ENCODE measurements around the gene FBXO34.
"Not testable (repeated sequence)": the region's sequence is repeated elsewhere in the genome, so short reads cannot be mapped to it uniquely, and the experiment has no call there.

FBXO34 gene

DNA sequence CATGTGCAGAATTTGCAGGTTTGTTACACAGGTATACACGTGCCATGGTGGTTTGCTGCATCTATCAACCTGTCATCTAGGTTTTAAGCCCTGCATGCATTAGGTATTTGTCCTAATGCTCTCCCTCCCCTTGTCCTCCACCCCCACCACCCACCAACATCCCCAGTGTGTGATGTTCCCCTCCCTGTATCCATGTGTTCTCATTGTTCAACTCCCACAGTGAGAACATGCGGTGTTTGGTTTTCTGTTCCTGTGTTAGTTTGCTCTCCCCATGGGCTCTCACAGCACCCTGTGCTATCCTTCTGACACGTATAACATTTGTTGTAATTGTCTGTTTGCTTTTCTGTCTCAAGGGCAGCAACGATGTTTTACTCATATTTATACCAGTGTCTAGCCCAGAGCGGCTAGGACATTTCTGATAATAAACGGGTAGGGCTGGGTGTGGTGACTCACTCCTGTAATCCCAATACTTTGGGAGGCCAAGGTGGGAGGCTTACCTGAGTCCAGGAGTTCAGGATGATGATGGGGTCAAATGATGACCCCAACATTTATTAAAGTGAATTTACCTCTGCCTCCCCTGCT is 73.5 kb downstream of the FBXO34 start:
- H3K27ac Mint-ChIP-seq (ENCODE audit: low read depth); H3K4me3 Mint-ChIP-seq; DNase-seq (ENCODE audit: low spot score in 2 of 2): not testable (repeated sequence)

DNA sequence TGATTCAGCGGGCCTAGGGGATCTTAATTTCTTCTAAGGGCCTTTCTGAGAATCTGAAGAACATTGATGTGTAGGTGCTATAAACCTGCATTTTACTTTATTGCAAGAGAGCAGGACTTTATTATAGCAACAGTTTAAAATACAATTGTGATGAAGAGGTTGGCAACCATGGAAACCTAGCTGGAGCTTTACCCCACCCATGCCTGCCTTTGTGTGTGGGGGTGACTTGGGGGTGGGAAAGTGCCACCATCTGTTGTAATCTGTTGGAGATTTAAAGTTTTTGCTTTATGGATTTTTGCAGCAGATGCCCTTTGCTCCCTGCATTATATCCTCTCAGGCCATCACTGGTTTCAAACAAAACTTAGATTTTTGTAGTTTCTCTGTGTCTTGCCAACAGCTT is 75.8 kb downstream of the FBXO34 start:
- Mint-ChIP-seq H3K27ac (ENCODE audit: low read depth) (no peak overlapping the region), H3K4me1 (peaks cover 48% of the 10 kb centered on the region), H3K27me3 (no peaks in the 10 kb centered on the region), H3K9me3 (no peaks in the 10 kb centered on the region), H3K36me3 (ENCODE audit: insufficient read depth) (peaks cover 8% of the 10 kb centered on the region), H3K4me3 (no peak overlapping the region)
- ATAC-seq (replicated peaks; ENCODE audit: extremely low read depth, poor library complexity, severe bottlenecking) (no peak), DNase-seq (ENCODE audit: low spot score in 2 of 2) (no peak)

More for the DNA sequence above, 73.5 kb downstream of the FBXO34 start:
- peaks cover 65% of the 10 kb centered on the region for H3K4me1 Mint-ChIP-seq
- not testable (repeated sequence) for H3K36me3 Mint-ChIP-seq (ENCODE audit: insufficient read depth); H3K9me3 Mint-ChIP-seq; ATAC-seq (replicated peaks; ENCODE audit: extremely low read depth, poor library complexity, severe bottlenecking); H3K27me3 Mint-ChIP-seq

DNA sequence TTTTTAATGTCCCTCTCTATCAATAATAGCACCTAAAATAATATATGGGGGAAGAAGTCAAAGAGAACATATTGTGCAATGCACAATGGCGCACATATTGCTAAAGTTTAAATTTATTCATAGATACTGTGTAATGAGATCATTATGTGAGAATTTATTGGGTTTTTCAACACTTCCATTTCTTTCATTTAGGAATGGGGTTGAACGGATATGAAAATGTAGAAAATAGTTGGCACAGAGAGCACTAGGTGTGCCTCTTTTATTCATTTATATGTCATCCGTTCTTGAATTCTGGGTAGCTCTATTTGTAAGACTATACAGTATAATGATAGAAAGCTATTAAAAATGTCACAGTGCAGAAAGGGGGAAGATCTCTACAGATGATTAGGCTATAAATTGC is 76.5 kb downstream of the FBXO34 start:
- Mint-ChIP-seq H3K27me3 (no peaks in the 10 kb centered on the region), H3K27ac (ENCODE audit: low read depth) (no peak overlapping the region), H3K36me3 (ENCODE audit: insufficient read depth) (peaks cover 8% of the 10 kb centered on the region), H3K9me3 (no peaks in the 10 kb centered on the region), H3K4me3 (no peak overlapping the region), H3K4me1 (peaks cover 48% of the 10 kb centered on the region)
- DNase-seq (ENCODE audit: low spot score in 2 of 2) (no peak), ATAC-seq (replicated peaks; ENCODE audit: extremely low read depth, poor library complexity, severe bottlenecking) (no peak)

DNA sequence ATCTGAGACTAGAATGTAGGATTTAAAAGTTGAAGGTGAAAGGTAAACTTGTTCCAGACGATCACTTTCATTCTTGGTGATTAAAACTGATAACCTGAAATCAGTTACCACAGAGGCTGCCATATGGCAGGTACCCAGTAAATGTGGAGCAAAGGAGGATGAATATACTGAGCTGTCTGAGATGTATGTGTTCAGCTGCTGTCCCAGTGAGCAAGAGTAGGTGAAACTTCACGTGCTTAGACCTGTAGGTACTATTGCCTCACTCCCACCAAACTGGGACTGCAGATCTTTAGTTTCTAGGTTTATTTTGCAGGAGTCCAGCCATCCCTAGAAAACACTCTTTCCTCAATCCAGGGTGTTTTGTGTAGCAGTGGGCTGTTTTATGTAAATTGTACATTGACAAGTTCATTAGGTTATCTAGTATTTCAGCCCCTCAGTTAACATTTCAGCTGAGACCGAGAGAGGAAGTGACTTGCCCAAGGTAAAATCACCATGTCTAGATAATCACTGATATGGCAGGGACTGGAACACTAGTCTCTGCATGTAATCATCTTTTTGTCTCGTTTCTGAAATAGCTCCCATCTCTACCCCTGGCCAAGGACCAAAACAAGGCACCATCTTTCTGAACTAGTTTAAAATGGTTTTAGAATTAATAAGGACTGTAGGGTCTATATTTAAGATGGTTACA is 77.7 kb downstream of the FBXO34 start:
- Mint-ChIP-seq H3K4me3 (no peak overlapping the region), H3K27me3 (no peaks in the 10 kb centered on the region), H3K27ac (ENCODE audit: low read depth) (no peak overlapping the region), H3K9me3 (no peaks in the 10 kb centered on the region), H3K36me3 (ENCODE audit: insufficient read depth) (peaks cover 4% of the 10 kb centered on the region), H3K4me1 (peaks cover 52% of the 10 kb centered on the region)
- ATAC-seq (replicated peaks; ENCODE audit: extremely low read depth, poor library complexity, severe bottlenecking) (no peak), DNase-seq (ENCODE audit: low spot score in 2 of 2) (no peak)

DNA sequence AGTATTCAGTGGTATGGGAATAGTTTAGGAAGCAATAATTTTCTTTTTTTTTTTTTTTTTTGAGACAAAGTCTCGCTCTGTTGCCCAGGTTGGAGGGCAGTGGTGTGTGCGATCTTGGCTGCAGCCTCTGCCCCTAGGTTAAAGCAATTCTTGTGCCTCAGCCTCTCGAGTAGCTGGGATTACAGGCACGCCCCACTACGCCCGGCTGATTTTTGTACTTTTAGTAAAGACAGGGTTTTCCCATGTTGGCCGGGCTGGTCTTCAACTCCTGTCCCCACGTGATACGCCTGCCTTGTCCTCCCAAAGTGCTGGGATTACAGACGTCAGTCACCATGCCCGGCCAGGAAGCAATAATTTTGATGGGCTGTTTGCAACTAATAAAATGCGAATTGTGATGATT is 78.3 kb downstream of the FBXO34 start:
- Mint-ChIP-seq H3K36me3 (ENCODE audit: insufficient read depth) (peaks cover 4% of the 10 kb centered on the region), H3K27ac (ENCODE audit: low read depth) (no peak overlapping the region), H3K27me3 (no peaks in the 10 kb centered on the region), H3K4me1 (peaks cover 52% of the 10 kb centered on the region), H3K9me3 (no peaks in the 10 kb centered on the region), H3K4me3 (no peak overlapping the region)
- DNase-seq (ENCODE audit: low spot score in 2 of 2): no peak
- ATAC-seq (replicated peaks; ENCODE audit: extremely low read depth, poor library complexity, severe bottlenecking): no peak

DNA sequence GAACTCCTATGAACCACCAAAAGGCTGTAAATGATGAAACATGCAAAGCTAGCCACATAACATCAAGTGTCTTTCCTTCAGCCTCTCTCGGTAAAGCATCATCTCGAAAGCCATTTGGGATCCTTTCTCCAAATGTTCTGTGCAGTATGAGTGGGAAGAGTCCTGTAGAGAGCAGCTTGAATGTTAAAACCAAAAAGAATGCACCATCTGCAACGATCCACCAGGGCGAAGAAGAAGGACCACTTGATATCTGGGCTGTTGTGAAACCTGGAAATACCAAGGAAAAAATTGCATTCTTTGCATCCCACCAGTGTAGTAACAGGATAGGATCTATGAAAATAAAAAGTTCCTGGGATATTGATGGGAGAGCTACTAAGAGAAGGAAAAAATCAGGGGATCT is 79.2 kb downstream of the FBXO34 start:
- peak overlapping the region; percentile 11 for H3K27ac Mint-ChIP-seq (ENCODE audit: low read depth)
- no peaks in the 10 kb centered on the region for H3K9me3 Mint-ChIP-seq
- H3K27me3 Mint-ChIP-seq: no peaks in the 10 kb centered on the region
- no peak for ATAC-seq (replicated peaks; ENCODE audit: extremely low read depth, poor library complexity, severe bottlenecking)
- peaks cover 4% of the 10 kb centered on the region for H3K36me3 Mint-ChIP-seq (ENCODE audit: insufficient read depth)
- DNase-seq (ENCODE audit: low spot score in 2 of 2): no peak
- no peak overlapping the region for H3K4me3 Mint-ChIP-seq
- H3K4me1 Mint-ChIP-seq: peaks cover 48% of the 10 kb centered on the region

DNA sequence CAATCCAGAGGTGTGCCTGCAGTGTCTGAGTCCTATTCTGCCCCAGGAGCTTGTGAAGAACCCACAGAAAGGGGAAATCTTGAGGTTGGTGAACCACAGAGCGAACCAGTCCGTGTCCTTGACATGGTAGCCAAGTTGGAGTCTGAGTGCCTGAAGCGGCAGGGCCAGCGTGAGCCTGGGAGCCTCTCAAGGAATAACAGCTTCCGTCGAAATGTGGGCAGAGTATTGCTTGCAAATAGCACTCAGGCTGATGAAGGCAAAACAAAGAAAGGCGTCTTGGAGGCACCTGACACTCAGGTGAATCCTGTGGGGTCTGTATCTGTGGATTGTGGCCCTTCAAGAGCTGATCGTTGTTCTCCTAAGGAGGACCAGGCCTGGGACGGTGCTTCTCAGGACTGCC is 79.9 kb downstream of the FBXO34 start:
- no peak for ATAC-seq (replicated peaks; ENCODE audit: extremely low read depth, poor library complexity, severe bottlenecking)
- H3K4me1 Mint-ChIP-seq: peaks cover 43% of the 10 kb centered on the region

DNA sequence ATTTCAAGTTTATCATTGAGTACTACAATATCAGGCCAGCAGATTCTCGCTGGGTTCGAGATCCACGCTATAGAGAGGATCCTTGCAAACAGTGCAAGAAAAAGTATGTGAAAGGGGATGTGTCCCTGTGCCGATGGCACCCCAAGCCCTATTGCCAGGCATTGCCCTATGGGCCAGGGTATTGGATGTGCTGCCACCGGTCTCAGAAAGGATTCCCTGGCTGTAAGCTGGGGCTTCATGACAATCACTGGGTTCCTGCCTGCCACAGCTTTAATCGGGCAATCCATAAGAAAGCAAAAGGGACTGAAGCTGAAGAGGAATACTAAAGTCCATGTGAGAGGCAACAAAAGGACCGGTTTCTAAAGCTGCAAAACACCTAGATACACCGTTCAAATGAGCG is 81.0 kb downstream of the FBXO34 start:
- ATAC-seq (replicated peaks; ENCODE audit: extremely low read depth, poor library complexity, severe bottlenecking) (no peak), DNase-seq (ENCODE audit: low spot score in 2 of 2) (no peak)
- Mint-ChIP-seq H3K36me3 (ENCODE audit: insufficient read depth) (peaks cover 4% of the 10 kb centered on the region), H3K27me3 (no peaks in the 10 kb centered on the region), H3K4me1 (peaks cover 34% of the 10 kb centered on the region), H3K4me3 (no peak overlapping the region), H3K9me3 (no peaks in the 10 kb centered on the region), H3K27ac (ENCODE audit: low read depth) (no peak overlapping the region)

More for the DNA sequence above, 79.9 kb downstream of the FBXO34 start:
- Mint-ChIP-seq H3K36me3 (ENCODE audit: insufficient read depth) (peaks cover 4% of the 10 kb centered on the region), H3K27ac (ENCODE audit: low read depth) (peak overlapping the region; percentile 11), H3K27me3 (no peaks in the 10 kb centered on the region), H3K4me3 (no peak overlapping the region), H3K9me3 (no peaks in the 10 kb centered on the region)
- no peak for DNase-seq (ENCODE audit: low spot score in 2 of 2)

DNA sequence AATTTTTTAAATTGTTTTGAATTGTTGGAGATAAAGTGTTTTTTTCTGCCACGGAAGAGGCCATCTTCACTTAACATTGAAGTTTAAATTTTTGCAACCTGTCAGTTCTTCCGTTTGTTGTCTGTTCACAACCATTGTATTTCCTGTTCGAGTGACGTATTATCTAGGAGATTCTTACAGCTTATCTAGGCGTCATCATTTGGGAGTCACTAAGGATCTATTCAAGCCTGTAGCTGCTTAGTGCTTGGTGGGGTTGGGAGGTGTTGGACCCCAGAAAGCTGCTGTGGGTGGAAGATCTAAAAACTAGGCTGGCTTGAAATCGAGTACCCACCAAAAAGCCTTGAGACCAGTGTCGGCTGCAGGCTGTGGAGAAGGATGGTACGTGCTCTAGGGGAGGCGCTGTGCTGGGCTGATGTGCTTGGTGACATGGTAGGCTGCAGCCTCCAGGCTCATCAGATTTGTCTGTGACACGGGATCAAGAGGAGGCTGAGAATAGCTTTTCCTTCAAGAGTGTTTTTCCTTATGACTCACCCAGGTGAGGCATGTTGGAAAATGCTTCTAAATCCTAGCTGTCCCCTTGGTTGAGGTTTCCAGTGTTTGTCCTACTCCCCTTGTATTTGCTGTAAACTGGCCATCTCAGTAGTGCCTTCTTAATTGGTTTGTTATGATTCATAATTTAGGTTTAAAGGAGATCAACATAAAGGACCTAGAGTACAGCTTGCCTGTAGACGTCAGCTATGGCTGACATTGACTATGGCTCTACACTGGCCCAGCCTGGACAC is 82.7 kb downstream of the FBXO34 start:
- Mint-ChIP-seq H3K27ac (ENCODE audit: low read depth) (peak overlapping the region; percentile 74), H3K9me3 (no peaks in the 10 kb centered on the region), H3K27me3 (no peaks in the 10 kb centered on the region), H3K36me3 (ENCODE audit: insufficient read depth) (peaks cover 4% of the 10 kb centered on the region), H3K4me3 (peak overlapping the region; percentile 4), H3K4me1 (peaks cover 20% of the 10 kb centered on the region)
- DNase-seq (ENCODE audit: low spot score in 2 of 2) (no peak), ATAC-seq (replicated peaks; ENCODE audit: extremely low read depth, poor library complexity, severe bottlenecking) (peak; percentile 47)

DNA sequence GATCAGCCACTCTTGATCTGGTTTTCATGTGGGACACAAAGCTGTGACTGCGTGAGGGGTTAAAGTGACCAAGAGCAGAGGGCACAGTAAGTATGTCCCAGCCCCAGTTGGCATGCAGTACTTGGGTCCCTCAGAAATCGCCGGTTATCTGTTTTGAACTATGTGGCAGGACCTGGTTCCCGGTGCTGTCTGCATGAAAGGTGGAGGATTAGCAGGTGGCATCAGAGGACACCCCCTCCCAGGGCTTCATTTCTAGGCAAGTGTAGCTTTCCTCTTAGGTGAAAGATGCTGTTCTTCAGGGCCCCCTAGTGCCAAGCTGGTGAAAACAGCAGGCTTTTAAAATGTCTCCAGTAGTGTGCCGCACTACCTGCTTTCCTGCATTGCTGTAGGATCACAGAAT is 83.3 kb downstream of the FBXO34 start:
- peaks cover 4% of the 10 kb centered on the region for H3K36me3 Mint-ChIP-seq (ENCODE audit: insufficient read depth)
- peak; percentile 40 to 57 for DNase-seq (ENCODE audit: low spot score in 2 of 2)
- H3K27me3 Mint-ChIP-seq: no peaks in the 10 kb centered on the region
- peaks cover 15% of the 10 kb centered on the region for H3K4me1 Mint-ChIP-seq
- peak overlapping the region; percentile 4 for H3K4me3 Mint-ChIP-seq
- ATAC-seq (replicated peaks; ENCODE audit: extremely low read depth, poor library complexity, severe bottlenecking): peak; percentile 94
- peak overlapping the region; percentile 74 for H3K27ac Mint-ChIP-seq (ENCODE audit: low read depth)
- no peaks in the 10 kb centered on the region for H3K9me3 Mint-ChIP-seq

DNA sequence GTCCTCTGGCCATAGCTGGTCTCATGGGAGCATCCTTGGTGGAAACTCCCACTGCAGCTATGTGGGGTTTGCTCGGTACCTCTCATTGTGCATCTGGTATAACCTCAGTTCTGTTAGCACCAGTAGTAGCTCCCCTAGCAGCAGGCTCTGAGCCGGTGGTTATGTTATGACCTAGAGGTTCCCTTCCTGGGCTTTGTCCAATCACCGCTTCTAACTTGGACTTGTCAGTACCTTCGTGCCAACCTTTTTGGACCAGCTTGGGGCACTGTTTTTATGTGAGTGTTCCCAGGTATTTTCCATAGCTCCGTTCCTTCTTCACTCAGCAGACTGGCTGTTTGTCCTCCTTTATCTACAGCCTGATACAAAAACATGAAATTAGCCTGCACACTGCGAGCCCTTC is 84.7 kb downstream of the FBXO34 start:
- H3K4me1 Mint-ChIP-seq: peaks cover 15% of the 10 kb centered on the region
- H3K4me3 Mint-ChIP-seq: no peak overlapping the region
- ATAC-seq (replicated peaks; ENCODE audit: extremely low read depth, poor library complexity, severe bottlenecking) (no peak), DNase-seq (ENCODE audit: low spot score in 2 of 2) (no peak)
- H3K9me3 Mint-ChIP-seq: no peaks in the 10 kb centered on the region
- no peaks in the 10 kb centered on the region for H3K27me3 Mint-ChIP-seq
- H3K36me3 Mint-ChIP-seq (ENCODE audit: insufficient read depth): no peaks in the 10 kb centered on the region
- no peak overlapping the region for H3K27ac Mint-ChIP-seq (ENCODE audit: low read depth)

DNA sequence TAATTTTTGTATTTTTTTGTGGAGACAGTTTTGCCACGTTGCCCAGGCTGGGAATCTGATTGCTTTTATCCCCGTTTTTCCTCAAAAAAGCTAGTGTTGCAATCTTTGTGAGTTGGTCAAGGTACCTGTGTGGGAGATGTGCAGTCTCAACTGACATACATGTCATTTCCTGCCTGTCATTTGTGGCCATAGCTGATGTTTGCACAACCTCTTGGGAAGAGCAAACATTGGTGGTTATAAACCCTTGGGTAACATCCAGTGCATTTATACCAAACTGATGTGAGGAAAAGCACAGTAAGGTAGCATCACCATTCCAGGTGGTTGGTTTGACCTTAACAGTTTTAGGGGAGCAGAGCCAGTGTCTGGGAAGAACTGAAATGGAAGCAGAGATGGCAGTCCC is 85.7 kb downstream of the FBXO34 start:
- H3K9me3 Mint-ChIP-seq: no peaks in the 10 kb centered on the region
- no peak for DNase-seq (ENCODE audit: low spot score in 2 of 2)
- H3K27me3 Mint-ChIP-seq: no peaks in the 10 kb centered on the region
- H3K4me3 Mint-ChIP-seq: no peak overlapping the region
- no peak for ATAC-seq (replicated peaks; ENCODE audit: extremely low read depth, poor library complexity, severe bottlenecking)
- H3K36me3 Mint-ChIP-seq (ENCODE audit: insufficient read depth): no peaks in the 10 kb centered on the region
- peaks cover 15% of the 10 kb centered on the region for H3K4me1 Mint-ChIP-seq
- H3K27ac Mint-ChIP-seq (ENCODE audit: low read depth): no peak overlapping the region

DNA sequence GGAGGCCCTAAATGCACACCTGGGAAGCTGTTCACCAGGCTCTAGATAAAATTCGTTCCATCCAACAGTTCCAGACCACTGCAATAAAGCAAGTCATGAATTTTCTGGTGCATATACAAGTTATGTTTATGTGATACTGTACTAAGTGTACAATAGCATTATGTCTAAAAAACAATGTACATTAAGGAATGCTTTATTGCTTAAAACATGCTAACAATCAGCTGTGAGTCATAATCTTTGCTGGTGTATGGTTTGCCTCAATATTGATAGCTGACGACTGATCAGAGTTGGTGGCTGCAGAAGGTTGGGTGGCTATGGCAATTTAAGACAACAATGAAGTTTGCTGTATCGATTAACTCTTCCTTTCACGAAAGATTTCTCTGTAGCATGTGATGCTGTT is 88.1 kb downstream of the FBXO34 start:
- Mint-ChIP-seq H3K4me1 (peaks cover 6% of the 10 kb centered on the region), H3K4me3 (no peak overlapping the region), H3K36me3 (ENCODE audit: insufficient read depth) (peaks cover 3% of the 10 kb centered on the region), H3K27ac (ENCODE audit: low read depth) (no peak overlapping the region), H3K9me3 (no peaks in the 10 kb centered on the region), H3K27me3 (no peaks in the 10 kb centered on the region)
- ATAC-seq (replicated peaks; ENCODE audit: extremely low read depth, poor library complexity, severe bottlenecking): no peak
- no peak for DNase-seq (ENCODE audit: low spot score in 2 of 2)

Measured in central memory CD8-positive, alpha-beta T cell (primary cell).